Measurements from ENCODE around the gene APP.

Gene APP

DNA sequence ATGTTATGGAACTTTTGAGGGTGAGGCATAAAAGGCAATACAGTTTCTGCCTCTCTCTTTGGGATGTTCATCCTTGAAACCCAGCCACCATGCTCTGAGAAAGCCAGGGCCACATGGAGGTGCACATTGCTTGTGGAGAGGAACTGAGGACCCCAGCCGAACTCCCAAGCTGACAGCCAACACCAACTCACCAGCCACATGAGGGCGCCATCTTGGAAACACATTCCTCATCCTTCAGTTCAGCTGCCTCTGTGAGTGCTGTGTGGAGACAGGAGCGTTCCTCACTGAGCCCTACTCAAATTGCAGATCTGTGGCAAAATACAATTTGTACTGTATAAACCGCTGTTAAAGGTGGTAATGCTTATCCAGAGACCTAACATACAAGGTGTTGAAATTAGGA lies 298.3 kb downstream of the APP start:
- no peak for DNase-seq (ENCODE audit: low read depth in 3 of 3)

DNA sequence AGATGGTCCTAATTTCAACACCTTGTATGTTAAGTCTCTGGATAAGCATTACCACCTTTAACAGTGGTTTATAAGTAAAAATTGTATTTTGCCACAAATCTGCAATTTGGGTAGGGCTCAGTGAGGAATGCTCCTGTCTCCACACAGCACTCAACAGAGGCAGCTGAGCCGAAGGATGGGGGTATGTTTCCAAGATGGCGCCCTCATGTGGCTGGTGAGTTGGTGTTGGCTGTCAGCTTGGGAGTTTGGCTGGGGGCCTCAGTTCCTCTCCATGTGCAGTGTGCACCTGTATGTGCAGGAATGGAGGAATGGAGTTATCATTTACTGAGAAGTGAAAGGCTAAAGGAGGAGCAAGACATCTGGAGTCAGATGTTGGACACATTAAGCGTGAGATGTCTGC lies 299.0 kb downstream of the APP start:
- DNase-seq (ENCODE audit: low read depth in 3 of 3) = no peak

DNA sequence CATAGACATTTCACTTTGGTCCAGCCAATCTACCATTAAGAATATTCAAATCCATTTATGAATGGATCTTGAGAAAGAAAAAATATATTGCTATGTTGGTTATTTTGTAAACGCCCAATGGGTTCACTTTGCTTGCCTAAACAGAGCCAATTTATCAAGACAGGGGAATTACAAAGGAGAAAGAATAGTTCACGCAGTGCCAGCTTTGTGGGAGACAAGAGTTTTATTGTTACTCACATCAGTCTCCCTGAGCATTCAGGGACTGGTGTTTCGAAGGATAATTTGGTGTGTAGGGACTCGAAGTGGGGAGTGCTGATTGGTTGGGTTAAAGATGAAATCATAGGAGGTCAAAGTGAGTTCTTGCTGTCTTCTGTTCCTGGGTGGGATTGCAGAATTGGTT lies 300.5 kb downstream of the APP start:
- no peak for DNase-seq (ENCODE audit: low read depth in 3 of 3)

DNA sequence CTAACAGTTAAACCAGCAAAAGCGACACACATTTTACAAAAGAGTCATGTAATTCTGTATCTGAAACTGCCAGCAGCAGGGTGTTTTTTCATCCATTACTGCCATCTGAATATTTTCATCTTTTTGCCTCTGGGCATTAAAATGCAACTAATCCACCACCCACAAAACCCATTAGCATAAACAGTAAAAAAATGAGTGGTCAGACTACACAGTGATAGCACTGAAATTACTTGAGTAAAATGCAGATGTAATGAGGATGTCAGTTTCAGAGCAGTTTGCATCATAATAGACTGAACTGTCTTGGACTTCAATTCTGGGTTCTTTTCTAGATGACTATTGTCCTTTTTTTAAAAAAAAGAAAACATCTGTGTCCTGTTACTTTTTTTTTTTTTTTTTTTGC lies 303.5 kb downstream of the APP start:
- DNase-seq (ENCODE audit: low read depth in 3 of 3) = no peak

DNA sequence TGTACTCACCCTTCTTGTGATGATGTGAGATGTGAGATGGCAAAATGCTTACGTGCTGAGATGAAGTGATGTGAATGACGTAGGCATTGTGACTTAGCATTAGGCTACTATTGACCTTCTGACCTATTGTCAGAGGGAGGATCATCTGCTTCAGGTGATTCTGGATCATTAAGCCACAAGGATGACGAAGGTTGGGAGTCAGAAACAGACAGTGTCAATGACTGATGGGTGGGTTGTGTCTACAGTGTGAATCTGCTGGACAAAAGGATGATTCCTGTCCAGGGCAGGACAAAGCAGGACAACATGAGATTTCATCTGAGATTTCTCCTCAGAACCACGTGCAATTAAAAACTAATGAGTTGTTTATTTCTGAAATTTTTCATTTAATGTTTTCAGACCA lies 306.8 kb downstream of the APP start:
- DNase-seq (ENCODE audit: low read depth in 3 of 3) = no peak

DNA sequence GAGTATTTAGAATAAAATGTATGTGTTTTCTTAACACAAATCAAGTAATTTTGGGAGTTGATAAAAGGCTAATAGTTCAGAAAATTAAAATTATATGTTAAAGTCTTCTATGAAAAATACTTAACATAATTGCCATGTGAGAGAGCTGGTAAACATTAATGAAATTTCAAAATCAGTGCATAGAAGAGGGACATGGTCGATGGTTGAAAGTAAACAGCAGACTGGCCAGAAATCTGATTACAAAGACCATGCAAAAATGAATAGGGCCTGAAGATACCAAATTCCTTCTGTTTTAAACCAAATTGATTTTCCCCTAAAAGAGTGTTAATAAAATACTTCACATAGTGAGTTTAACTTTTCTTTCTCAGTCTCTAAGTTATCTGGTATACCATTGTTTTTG lies 307.5 kb downstream of the APP start:
- no peak for DNase-seq (ENCODE audit: low read depth in 3 of 3)

DNA sequence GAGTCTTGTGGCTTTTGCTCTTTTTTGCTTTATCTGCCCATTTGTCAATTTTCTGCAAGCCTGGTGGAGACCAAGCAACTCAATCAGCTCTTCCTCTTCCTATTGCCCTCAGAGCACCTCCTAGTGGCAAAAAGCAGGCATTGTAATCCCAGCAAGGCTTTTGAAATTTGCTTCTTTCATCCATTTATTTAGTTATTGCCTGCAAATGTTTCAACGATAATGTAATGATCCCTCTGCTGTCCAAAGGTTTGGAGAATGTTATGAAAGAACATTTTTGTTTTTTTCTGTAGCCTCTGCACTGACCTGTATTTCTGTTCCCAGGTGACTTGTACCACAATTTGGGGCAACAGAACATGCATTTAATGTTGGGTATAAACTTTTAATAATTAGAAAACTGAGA lies 308.0 kb downstream of the APP start:
- DNase-seq (ENCODE audit: low read depth in 3 of 3) = peak in 1 of 3 donors; percentile 6

DNA sequence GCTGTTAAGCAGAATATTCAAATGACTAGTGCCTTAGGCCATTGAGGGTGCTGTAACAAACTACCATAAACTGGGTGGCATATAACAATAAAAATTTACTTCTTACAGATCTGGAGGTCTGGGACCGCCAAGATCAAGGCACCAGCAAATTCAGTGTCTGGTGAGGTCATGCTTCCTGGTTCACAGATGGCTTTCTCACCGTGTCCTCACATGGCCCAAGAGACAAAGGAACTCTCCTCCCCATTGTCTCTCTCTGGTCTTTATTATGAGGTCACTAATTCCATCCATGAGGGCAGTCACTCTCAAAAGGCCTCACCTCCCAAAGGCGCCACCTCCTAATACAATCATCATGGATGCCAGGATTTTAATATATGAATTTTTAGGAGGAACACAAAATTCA lies 308.5 kb downstream of the APP start:
- DNase-seq (ENCODE audit: low read depth in 3 of 3) = no peak

DNA sequence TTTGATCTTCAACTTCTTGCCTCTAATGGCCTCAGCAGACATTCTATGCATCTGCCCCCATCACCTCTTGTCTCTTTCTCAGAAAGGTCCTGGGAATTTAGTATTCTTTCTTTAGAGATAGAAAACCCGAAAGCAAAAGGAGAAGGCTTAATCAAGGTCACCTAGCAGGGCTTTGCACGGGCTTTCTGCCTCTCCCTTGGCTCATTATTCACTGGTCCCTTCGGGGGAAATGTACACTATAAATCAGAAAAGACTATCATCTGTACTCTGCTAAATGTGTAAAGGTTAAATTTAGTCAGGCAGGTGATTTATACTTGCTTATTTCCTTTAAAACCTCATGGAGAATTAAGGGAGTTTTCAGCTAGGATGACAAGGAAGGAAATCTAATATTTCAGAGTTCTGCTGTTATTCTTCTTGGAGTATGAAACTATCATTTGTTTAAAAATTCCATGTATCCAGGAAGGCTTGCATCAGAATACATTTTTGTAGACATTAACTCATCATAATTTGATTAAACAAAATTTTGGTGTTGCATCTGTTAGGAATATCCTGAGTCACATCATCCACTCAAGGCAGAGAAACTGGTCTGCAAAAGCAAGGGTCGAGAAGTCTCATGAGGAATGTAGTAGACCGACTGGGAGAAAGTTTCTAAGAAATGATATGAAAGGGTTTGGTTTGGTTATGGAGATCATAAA lies 311.2 kb downstream of the APP start:
- no peak for DNase-seq (ENCODE audit: low read depth in 3 of 3)

DNA sequence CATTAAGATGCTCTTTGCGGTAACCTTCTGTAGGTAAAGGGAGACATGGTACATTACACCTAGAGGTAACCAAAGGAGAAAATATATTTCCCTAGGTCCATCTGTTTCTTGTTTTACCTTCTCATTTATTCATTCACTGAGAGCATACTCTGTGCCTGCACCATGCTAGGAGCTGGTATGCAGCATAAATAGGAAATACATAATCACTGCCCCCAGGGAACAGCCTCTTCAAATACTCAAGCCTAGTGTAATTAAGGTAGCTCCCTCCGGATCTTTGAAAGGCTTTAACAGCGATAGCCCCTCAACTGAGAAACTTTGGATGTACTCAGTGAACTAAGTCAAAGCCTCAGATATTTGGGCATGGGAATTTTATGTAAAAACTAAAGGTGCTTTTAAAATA lies 312.2 kb downstream of the APP start:
- DNase-seq (ENCODE audit: low read depth in 3 of 3) = no peak

DNA sequence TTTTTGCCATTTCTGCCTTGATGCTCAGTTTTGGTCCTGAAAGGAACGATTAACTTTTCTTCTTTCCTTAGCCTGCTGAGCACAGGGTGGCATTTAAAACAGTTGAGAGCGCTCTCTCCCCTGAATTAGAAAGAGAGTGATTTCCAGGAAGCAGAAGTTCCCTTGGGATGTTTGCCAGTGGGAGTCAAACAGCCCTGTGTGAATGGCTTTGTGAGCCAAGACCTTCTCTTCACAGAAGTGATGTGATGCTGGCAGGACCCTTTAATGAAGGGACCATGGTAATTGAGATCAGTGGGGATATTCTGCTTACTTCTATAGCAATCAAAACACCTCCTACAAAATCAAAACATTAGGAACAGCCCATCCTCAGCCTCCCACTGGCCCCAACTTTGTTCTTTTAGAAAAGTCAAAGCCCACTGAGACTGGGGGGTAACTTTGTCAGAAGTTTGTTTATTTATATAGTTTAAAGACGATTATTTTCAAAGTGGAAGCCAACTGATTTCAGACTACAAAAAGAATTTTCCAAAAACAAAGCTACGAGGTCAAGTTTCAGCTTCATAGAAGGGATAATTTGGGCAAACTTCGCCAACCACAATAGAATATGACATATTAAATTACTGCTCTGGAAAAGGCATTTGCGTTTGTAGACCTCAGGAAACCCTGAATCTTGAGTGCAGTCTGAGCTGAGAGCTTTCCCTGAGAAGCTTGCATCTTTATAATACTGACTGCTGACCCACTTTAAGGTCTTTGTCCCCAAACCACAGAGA lies 313.1 kb downstream of the APP start:
- DNase-seq (ENCODE audit: low read depth in 3 of 3) = no peak

DNA sequence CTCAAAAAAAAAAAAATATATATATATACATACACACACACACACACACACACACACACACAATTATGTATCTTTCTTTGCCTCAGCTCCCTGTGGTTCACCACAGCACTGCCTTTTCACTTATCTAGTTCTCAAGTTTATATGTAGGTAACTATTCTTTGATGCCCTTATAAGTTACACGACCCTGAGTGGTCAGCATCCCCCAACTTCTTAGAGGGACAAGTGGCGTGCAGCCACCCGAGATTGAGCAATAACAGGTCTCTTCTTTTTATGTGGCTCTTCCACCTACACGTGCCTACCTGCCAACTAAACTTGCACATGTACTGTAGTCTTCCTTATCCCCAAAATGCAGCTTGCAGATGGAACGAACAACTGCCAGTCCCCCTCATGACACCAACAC lies 315.0 kb downstream of the APP start:
- DNase-seq (ENCODE audit: low read depth in 3 of 3) = no peak

DNA sequence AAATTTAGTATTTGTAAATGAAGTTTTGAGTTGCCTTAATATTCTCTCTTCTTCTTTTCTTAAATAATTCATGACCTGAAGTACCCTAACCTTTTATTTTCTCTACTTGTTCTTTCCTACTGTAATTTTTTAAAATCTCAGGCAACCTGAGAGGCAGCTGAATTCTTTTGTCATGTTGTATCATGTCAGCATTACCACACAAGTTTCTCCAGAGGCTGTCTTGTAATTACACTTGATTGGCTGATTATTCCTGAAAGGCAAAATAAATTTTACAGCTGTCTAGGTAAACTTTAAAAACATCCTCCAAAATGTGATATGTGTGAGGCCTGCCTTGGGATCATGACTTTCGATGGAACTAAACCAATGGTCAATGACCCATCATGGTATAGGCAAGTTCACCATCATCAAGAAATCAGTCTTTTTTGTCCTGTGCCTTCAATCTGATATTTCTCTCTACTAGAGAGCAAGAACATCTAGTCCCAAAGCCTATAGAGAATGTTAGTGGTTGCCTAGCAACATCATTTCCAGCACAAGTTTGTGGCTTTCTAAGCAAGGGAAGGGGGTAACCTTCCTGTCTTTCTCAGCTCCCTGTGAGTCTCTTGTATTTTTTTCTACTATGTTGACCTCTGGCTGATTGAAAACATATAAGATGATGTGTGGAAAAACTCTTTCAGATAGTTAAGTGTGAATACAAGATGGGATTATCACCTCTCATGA lies 320.3 kb downstream of the APP start:
- DNase-seq (ENCODE audit: low read depth in 3 of 3) = no peak

DNA sequence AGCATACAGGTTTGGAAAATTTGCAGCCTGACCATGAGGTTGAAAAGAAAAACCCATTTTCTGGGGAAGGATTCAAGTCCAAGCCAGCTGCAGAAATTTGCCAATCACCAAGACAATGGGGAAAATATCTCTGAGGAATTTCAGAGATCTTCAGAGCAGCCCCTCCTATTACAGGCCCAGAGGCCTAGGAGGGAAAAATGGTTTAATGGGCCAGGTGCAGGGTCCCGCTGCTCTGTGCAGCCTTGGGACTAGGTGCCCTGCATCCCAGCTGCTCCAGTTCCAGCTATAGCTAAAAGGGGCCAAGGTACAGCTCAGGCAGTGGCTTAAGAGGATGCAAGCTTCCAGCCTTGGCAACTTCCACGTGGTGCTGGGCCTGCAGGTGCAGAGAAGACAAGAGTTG lies 322.3 kb downstream of the APP start:
- DNase-seq (ENCODE audit: low read depth in 3 of 3) = no peak

DNA sequence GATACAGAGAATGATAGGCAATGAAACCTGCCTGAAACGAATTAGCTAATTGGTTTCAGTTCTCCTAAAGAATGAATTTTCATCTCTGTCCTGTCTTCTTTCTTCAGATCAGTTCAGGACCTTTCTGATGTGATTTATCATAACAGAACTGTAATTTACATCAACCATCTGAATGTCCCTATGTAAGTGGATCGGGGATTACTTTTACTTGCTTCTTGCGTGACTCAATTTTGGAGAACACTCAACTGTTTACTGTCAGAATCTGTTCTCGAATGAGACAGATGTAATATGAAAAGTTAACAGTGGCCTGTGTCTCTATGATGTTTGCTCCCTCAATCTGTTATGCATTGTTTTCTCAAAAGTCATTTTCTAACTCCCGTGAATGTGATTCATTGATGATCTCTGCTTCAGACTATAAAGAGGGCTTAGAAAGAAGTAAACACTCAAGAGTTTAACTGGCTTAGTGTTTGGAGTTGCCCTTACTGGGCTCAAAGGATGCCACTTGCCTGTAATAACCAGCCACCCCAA lies 324.8 kb downstream of the APP start:
- DNase-seq (ENCODE audit: low read depth in 3 of 3) = no peak

DNA sequence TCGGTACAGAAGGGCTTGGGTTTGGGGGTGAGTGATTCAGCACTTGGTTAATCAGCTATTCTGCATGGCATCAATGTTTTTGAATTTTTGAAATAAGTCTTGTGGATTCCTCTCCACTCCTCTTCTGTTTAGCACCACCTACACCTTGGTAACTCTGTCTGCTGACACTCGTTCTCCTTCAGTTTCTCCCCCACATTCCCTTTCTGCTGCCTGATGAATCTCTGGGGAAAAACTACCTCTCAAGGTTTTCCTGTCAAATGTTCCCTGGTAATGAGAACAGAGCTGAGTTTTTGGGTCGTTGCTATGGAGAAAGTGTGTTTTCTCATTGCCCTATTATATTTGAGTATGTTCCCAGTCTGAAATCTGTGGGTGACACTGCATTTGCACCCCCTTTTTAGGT lies 327.6 kb downstream of the APP start:
- DNase-seq (ENCODE audit: low read depth in 3 of 3) = no peak

DNA sequence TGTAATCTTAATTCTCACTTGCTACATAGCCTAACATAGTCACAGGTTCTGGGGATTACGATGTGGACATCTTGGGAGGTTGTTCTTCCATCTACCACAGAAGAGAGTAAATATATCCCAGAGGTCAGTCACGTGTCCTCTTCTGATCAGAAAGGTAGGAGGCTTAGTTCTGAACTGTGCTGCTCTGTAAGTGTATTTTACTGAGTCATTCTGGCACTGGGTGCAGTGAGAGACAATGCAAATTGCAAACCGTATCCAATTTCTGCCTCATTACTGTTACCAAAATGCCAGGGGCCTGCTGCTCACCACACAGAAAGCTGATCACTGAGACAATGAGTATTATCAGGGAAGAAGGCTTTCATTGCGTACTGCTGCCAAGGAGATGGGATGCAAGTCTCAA lies 331.8 kb downstream of the APP start:
- no peak for DNase-seq (ENCODE audit: low read depth in 3 of 3)

DNA sequence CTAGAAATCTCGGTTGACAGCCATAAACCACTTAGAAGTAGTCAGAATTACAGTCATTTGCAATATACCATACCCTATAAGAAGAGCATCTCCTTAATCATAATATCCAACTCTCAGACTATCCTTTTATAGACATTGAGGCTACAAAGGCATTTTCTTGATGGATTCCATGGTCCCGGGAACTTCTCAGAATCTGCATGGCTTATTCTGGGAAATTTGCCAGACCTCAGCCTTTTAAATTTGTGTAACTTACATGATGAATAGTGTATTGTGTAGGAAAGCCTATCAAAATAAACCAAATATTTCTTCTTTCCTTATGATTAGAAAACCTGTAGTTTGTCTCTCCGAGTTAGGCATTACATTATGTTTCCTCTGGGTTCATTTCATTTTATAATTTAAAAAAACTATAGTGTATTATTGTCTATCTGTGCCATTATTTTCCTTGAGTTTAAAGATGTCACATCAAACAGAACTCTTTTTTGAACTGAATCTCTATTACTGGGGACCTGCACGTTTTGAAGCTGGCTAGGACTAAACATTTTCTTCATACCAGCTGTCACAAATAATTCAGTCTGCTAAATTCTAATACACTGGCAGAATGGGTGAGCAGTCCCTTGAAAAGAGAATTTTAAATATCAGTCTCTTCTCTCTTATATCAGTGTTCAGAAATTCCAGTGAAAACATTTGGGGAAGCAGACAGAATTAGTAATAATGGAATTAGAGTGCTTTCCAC lies 332.9 kb downstream of the APP start:
- no peak for DNase-seq (ENCODE audit: low read depth in 3 of 3)

DNA sequence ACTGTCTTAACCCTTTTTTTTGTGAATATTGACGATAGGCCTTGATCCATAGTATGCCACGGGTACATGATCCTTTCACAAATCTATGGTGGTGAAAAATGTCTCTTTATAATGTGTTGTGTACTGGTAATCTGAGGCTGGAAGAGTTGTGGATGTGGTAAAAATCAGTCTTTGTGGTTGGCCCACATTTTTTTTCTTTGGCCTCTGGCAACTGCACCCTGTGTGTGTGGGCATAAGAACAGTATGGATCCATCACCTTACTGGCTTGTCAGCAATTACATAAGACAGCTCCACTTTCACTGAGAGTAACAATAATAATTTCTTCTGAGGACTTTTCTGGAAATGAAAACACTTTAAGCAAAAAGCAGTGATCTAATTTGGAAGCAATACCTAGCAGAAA lies 334.2 kb downstream of the APP start:
- DNase-seq (ENCODE audit: low read depth in 3 of 3) = no peak

DNA sequence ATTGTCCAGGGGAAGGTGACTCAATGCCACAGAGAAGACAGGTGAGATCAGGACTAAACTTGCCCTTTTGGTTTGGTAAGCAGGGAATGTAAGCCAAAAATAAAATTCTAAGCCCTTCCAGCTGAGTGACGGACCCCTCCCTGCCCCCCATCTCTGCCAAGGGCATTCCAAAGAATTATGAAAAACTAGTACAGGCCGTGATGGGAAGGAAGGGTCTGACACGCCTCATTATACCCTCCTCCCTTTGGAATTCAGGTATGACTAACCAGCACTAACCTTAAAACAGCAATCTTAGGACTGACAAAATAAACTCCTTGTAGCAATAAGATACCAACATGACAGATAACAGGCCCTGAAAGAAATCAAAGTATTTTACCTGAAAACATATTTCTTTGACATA lies 336.2 kb downstream of the APP start:
- no peak for DNase-seq (ENCODE audit: low read depth in 3 of 3)

DNA sequence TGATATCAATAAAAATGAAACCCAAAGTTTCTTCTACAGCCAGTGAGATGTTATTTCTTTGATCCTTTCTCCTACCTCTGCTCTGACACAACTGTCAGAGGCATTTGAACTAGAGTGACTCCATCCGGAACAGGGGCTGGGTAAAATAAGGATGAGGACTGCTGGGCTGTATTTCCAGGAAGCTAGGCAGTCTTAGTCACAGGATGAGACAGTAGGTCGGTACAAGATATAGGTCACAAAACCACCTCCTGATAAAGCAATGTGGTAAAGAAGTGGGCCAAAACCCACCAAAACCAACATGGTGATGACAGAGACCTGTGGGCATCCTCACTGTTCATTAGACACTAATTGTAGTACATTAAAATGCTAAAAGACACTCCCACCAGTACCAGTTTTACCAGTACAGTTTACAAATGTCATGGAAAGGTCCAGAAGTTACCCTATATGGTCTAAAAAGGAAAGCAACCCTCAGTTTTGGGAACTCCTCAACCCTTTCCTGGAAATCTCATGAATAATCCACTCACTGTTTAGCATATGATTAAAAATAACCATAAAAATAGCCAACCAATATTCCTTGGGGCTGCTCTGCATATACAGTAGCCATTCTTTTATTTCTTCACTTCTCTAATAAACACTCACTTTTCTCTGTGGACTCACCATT lies 339.1 kb downstream of the APP start:
- no peak for DNase-seq (ENCODE audit: low read depth in 3 of 3)
